A549 (cell line): ENCODE measurements around the gene OR5L2. TPM values are rescaled to one million over a fixed set of nuclear protein-coding genes. Genes with fewer than 3 reads are reported as not detected.

Experiments used
- ATAC-seq, 2 experiments: fragments of 200-7000 bp in 1 of 2; fragments of >200 bp in 1 of 2; cut with Nextera tagmentation in 1 of 2; cut with Tn5 transposase in 1 of 2; 3 replicates each; pipeline versions ENCODE4 v1.8.0 to v1.9.1; 2018 to 2020; ENCODE audit warnings: mild to moderate bottlenecking in 1 of 2, moderate library complexity in 1 of 2
- CTCF ChIA-PET: fragments of 300-600 bp; sonication (Branson Sonifier 250); formaldehyde crosslinking; extraction: SDS; loops from one replicate; lab custom pipeline; 2021; ENCODE audit warnings: antibody characterized with exemption, inconsistent platforms; lab: Yijun Ruan, JAX
- POLR2A ChIA-PET: fragments of 350-600 bp; formaldehyde crosslinking; extraction: SDS; loops from one replicate; lab custom pipeline; 2021; ENCODE audit warnings: antibody characterized with exemption, inconsistent platforms; lab: Yijun Ruan, JAX
- DNase-seq, 2 experiments: peaks; one replicate each; pipeline versions ENCODE4 v3.0.0 to v3.0.0-alpha.2; 2011 to 2016; ENCODE audit warnings: low read depth in 1 of 2, low spot score in 1 of 2
- FAIRE-seq: peaks from 2 replicates; lab custom pipeline; 2011; peaks lifted over from hg19 to GRCh38; lab: Jason Lieb, UNC
- H3K27ac ChIP-seq, 2 experiments: fragments of >200 bp; sonication (Bioruptor Twin); formaldehyde crosslinking; 3 replicates each; pipeline ENCODE4 v1.5.1; 2016 to 2017
- H3K4me1 ChIP-seq: fragments of >200 bp; sonication (Bioruptor Twin); formaldehyde crosslinking; 3 replicates; pipeline ENCODE4 v1.6.1; 2016
- H3K4me2 ChIP-seq: fragments of >200 bp; sonication (Bioruptor Twin); formaldehyde crosslinking; 3 replicates; pipeline ENCODE4 v1.6.1; 2016
- H3K4me3 ChIP-seq: fragments of >200 bp; sonication (Bioruptor Twin); formaldehyde crosslinking; 3 replicates; pipeline ENCODE4 v1.5.1; 2016
- H3K9me3 ChIP-seq: fragments of >200 bp; sonication (Bioruptor Twin); formaldehyde crosslinking; 3 replicates; pipeline ENCODE4 v1.6.1; 2016
- BHLHE40 ChIP-seq: IDR thresholded peaks from 2 replicates; pipeline ENCODE4 v1.6.1; 2012; ENCODE audit warnings: low read depth, low read length, inconsistent platforms
- CEBPB ChIP-seq, 2 experiments: fragments of >200 bp in 1 of 2; sonication (Bioruptor Twin) in 1 of 2; formaldehyde crosslinking in 1 of 2; IDR thresholded peaks; 2 replicates each; pipeline ENCODE4 v1.6.1; 2012 to 2016
- CHD4 ChIP-seq: fragments of 200-600 bp; sonication (generic); IDR thresholded peaks from 2 replicates; pipeline ENCODE4 v1.6.1; 2016; ENCODE audit warnings: antibody characterized with exemption, mild to moderate bottlenecking, borderline replicate concordance
- E2F6 ChIP-seq: IDR thresholded peaks from 2 replicates; pipeline ENCODE4 v1.6.1; 2012; ENCODE audit warnings: low read depth, borderline replicate concordance
- ELK1 ChIP-seq: fragments of 150-350 bp; IDR thresholded peaks from 2 replicates; pipeline ENCODE4 v1.6.1; 2014; ENCODE audit warnings: low read depth, mild to moderate bottlenecking, low read length
- ESRRA ChIP-seq: fragments of 150-350 bp; IDR thresholded peaks from 2 replicates; pipeline ENCODE4 v1.6.1; 2014; ENCODE audit warnings: mild to moderate bottlenecking, low read length, borderline replicate concordance
- FOSB ChIP-seq: fragments of 250-450 bp; sonication (Bioruptor Pico); IDR thresholded peaks from 2 replicates; pipeline ENCODE4 v1.5.0; 2020; ENCODE audit warnings: mild to moderate bottlenecking, moderate library complexity
- FOXS1 ChIP-seq: fragments of 250-450 bp; sonication (Bioruptor Pico); IDR thresholded peaks from 2 replicates; pipeline ENCODE4 v1.5.0; 2020; ENCODE audit warnings: mild to moderate bottlenecking, moderate library complexity
- GATA3 ChIP-seq: IDR thresholded peaks from 2 replicates; pipeline ENCODE4 v1.6.1; 2012; ENCODE audit warnings: borderline replicate concordance
- HDAC2 ChIP-seq: fragments of 200-600 bp; sonication (generic); IDR thresholded peaks from 2 replicates; pipeline ENCODE4 v1.6.1; 2016
- HMGXB4 ChIP-seq: fragments of 250-450 bp; sonication (Bioruptor Pico); IDR thresholded peaks from 2 replicates; pipeline ENCODE4 v1.5.0; 2021; ENCODE audit warnings: mild to moderate bottlenecking, moderate library complexity, borderline replicate concordance
- HOXB5 ChIP-seq: fragments of 250-450 bp; sonication (Bioruptor Pico); IDR thresholded peaks from 2 replicates; pipeline ENCODE4 v1.5.0; 2020; ENCODE audit warnings: mild to moderate bottlenecking, moderate library complexity
- JUN ChIP-seq, 2 experiments: fragments of >200 bp; sonication (Bioruptor Twin); formaldehyde crosslinking; IDR thresholded peaks; 2 replicates in 1 of 2; 3 replicates in 1 of 2; pipeline ENCODE4 v1.6.1; 2016 to 2017
- KDM5A ChIP-seq: fragments of 200-600 bp; sonication (generic); IDR thresholded peaks from 2 replicates; pipeline ENCODE4 v1.6.1; 2016; ENCODE audit warnings: antibody characterized with exemption, mild to moderate bottlenecking
- MAFK ChIP-seq: fragments of 450-650 bp; IDR thresholded peaks from 2 replicates; pipeline ENCODE4 v1.6.1; 2014; ENCODE audit not compliant: partially characterized antibody
- MYC ChIP-seq: IDR thresholded peaks from 2 replicates; pipeline ENCODE4 v1.6.1; 2012; ENCODE audit warnings: mild to moderate bottlenecking, inconsistent platforms, low read length, improper control_type of control experiment, borderline replicate concordance
- NFE2L2 ChIP-seq: fragments of 150-350 bp; conservative IDR thresholded peaks from 2 replicates; pipeline ENCODE4 v1.6.1; 2014; ENCODE audit warnings: low read length
- NPAS2 ChIP-seq: fragments of 250-450 bp; sonication (Bioruptor Pico); IDR thresholded peaks from 2 replicates; pipeline ENCODE4 v1.8.0; 2022; ENCODE audit warnings: mild to moderate bottlenecking, moderate library complexity, borderline replicate concordance
- NR3C1 ChIP-seq: fragments of >200 bp; sonication (Bioruptor Twin); formaldehyde crosslinking; IDR thresholded peaks from 3 replicates; pipeline ENCODE4 v1.6.1; 2017
- PHF8 ChIP-seq: fragments of 200-600 bp; sonication (generic); IDR thresholded peaks from 2 replicates; pipeline ENCODE4 v1.6.1; 2016; ENCODE audit warnings: low read depth, mild to moderate bottlenecking, antibody characterized with exemption, moderate library complexity, borderline replicate concordance
- RNF2 ChIP-seq: fragments of 200-600 bp; sonication (generic); IDR thresholded peaks from 2 replicates; pipeline ENCODE4 v1.6.1; 2016; ENCODE audit warnings: low read depth, mild to moderate bottlenecking, antibody characterized with exemption, moderate library complexity, borderline replicate concordance
- SREBF2 ChIP-seq: fragments of 450-650 bp; IDR thresholded peaks from 2 replicates; pipeline ENCODE4 v1.6.1; 2014; ENCODE audit warnings: mild to moderate bottlenecking, moderate library complexity
- ZC3H11A ChIP-seq: fragments of 450-650 bp; IDR thresholded peaks from 2 replicates; pipeline ENCODE4 v1.6.1; 2014; ENCODE audit warnings: antibody characterized with exemption, mild to moderate bottlenecking
- ZFP36 ChIP-seq: fragments of 450-650 bp; IDR thresholded peaks from 2 replicates; pipeline ENCODE4 v1.6.1; 2014; ENCODE audit warnings: borderline replicate concordance; ENCODE audit not compliant: partially characterized antibody
- ZSCAN20 ChIP-seq: fragments of 250-450 bp; sonication (Bioruptor Pico); IDR thresholded peaks from 2 replicates; pipeline ENCODE4 v1.8.0; 2022; ENCODE audit warnings: mild to moderate bottlenecking, moderate library complexity
- WGBS: methylation state at CpG from one replicate; pipeline ENCODE4 v1.1.6; 2017; ENCODE audit errors: missing lambda C conversion rate; 5-methylcytosine and 5-hydroxymethylcytosine counted together
- polyA plus RNA-seq, 4 experiments: library from polyadenylated mRNA; depleted of rRNA in 3 of 4; stranded (reverse); fragments of >200 nt; fragmentation: RNase III in 1 of 4; extraction: RNeasy Plus Mini Kit Qiagen cat#74134 plus additional on column Dnase treatment in 1 of 4; gene quantifications; 2 replicates in 3 of 4; 3 replicates in 1 of 4; pipeline ENCODE4 v1.2.3, GENCODE V29; 2011 to 2017

OR5L2 gene
- polyA plus RNA-seq, 2 of the 4 experiments (the other 2 are of a cell fraction): not detected

GRCh38 chr11:55806248-55806647 is 20.8 kb upstream of the OR5L2 start:
- DNase-seq (no peak), ATAC-seq (no peak), FAIRE-seq (no peak)
- no peaks in the 10 kb centered on the region for H3K9me3 ChIP-seq
- H3K4me1 ChIP-seq: no peaks in the 10 kb centered on the region
- 14% methylated on average over 1 of the region's 1 CpG for WGBS
- ChIA-PET CTCF (no interaction called here), POLR2A (no interaction called here)
- H3K4me3 ChIP-seq: no peak overlapping the region
- TF ChIP-seq ZSCAN20 (CRISPR knock-in tag) (no peak), ZFP36 (peak; percentile 66)
- TF ChIP-seq, all 56 proteins: peak for 1
- Histone ChIP-seq H3K27ac (no peak overlapping the region), H3K4me2 (no peak overlapping the region)

- WGBS: 14% methylated on average over 1 of the region's 1 CpG
- FAIRE-seq: no peak
- DNase-seq: no peak
- H3K9me3 ChIP-seq: no peaks in the 10 kb centered on the region
- ATAC-seq: no peak
- no peak within 1 kb of the TSS for H3K27ac ChIP-seq
- CTCF ChIA-PET: no interaction called here
- POLR2A ChIA-PET: no interaction called here
- TF ChIP-seq BHLHE40 (no peak), GATA3 (no peak), HDAC2 (no peak), ELK1 (no peak), PHF8 (no peak), SREBF2 (no peak), E2F6 (no peak)
- H3K4me2 ChIP-seq: no peak within 1 kb of the TSS
- no peak within 1 kb of the TSS for H3K4me3 ChIP-seq
- no peaks in the 10 kb centered on the region for H3K4me1 ChIP-seq
Measured at GRCh38 chr11:55811067-55811466, 16.0 kb upstream of the OR5L2 start, which contains the start of gene OR5L1. OR5L1 (plus strand) TSS chr11:55811367; CDS start chr11:55811467, 100 bp downstream.

- ChIA-PET POLR2A (no interaction called here), CTCF (no interaction called here)
- H3K9me3 ChIP-seq: no peaks in the 10 kb centered on the region
- 25% methylated on average over 5 of the region's 5 CpGs for WGBS
- no peaks in the 10 kb centered on the region for H3K4me1 ChIP-seq
- DNase-seq: no peak
- TF ChIP-seq MAFK: no peak
- TF ChIP-seq KDM5A: no peak
- no peak for TF ChIP-seq FOXS1 (CRISPR knock-in tag)
- no peak for TF ChIP-seq ESRRA
- TF ChIP-seq HMGXB4 (CRISPR knock-in tag): no peak
- no peak for TF ChIP-seq E2F6
- TF ChIP-seq JUN (IDR thresholded peaks at IDR 0.05): no peak
- no peak for TF ChIP-seq ELK1
- TF ChIP-seq ZSCAN20 (CRISPR knock-in tag): no peak
- no peak for TF ChIP-seq CHD4
- TF ChIP-seq RNF2: no peak
- TF ChIP-seq NPAS2 (CRISPR knock-in tag): no peak
- no peak for TF ChIP-seq ZC3H11A
- TF ChIP-seq MYC: no peak
- no peak for TF ChIP-seq CEBPB (IDR thresholded peaks at IDR 0.05)
- no peak for TF ChIP-seq HOXB5 (CRISPR knock-in tag)
- TF ChIP-seq FOSB (CRISPR knock-in tag): no peak
- no peak for TF ChIP-seq NFE2L2
- TF ChIP-seq NR3C1: no peak
- no peak for TF ChIP-seq PHF8
- no peak within 1 kb of the TSS for H3K4me3 ChIP-seq
- H3K27ac ChIP-seq: no peak within 1 kb of the TSS
- no peak for FAIRE-seq
- no peak for ATAC-seq
- H3K4me2 ChIP-seq: no peak within 1 kb of the TSS
Measured at GRCh38 chr11:55819330-55819729, 7.7 kb upstream of the OR5L2 start, which contains the start of gene OR5D18. OR5D18 (plus strand) TSS chr11:55819630; CDS start chr11:55819630, 0 bp downstream.
